Activated CD4-positive, alpha-beta T cell treated with anti-CD3 and anti-CD28 coated beads, Interleukin-2, Interleukin-6, amounts not matched to agents 100 ng/mL and 50 ng/mL, durations not matched to agents 16 hours and 8 hours (primary cell): ENCODE results near the gene CD302.
"Not testable (repeated sequence)": the region's sequence is repeated elsewhere in the genome, so short reads cannot be mapped to it uniquely, and the experiment has no call there.

Experiments used
- DNase-seq: peaks from one replicate; pipeline ENCODE4 v3.0.0-alpha.2; 2020

Gene CD302

GRCh38 chr2:159744363-159744762 lies 53.6 kb downstream of the CD302 start:
- no peak for DNase-seq

- DNase-seq, result no peak
Observed at GRCh38 chr2:159742846-159743245, 55.2 kb downstream of the CD302 start.

GRCh38 chr2:159738509-159739390 lies 59.3 kb downstream of the CD302 start:
- no peak for DNase-seq

GRCh38 chr2:159737917-159738296 lies 60.1 kb downstream of the CD302 start:
- DNase-seq, result no peak

- DNase-seq, result no peak
Observed at GRCh38 chr2:159737292-159737916, 60.6 kb downstream of the CD302 start.

GRCh38 chr2:159736048-159736447 lies 62.0 kb downstream of the CD302 start:
- no peak for DNase-seq

GRCh38 chr2:159735648-159736047 lies 62.4 kb downstream of the CD302 start:
- DNase-seq, result no peak

GRCh38 chr2:159728629-159729028 lies 69.4 kb downstream of the CD302 start:
- DNase-seq, result no peak

GRCh38 chr2:159725713-159726112 lies 72.3 kb downstream of the CD302 start:
- no peak for DNase-seq

- not testable (repeated sequence) for DNase-seq
Observed at GRCh38 chr2:159724795-159725572, 73.0 kb downstream of the CD302 start.

- DNase-seq, result no peak
Observed at GRCh38 chr2:159722580-159722979, 75.4 kb downstream of the CD302 start.

- DNase-seq, result no peak
Observed at GRCh38 chr2:159720676-159721075, 77.3 kb downstream of the CD302 start.
